K562 (cell line): ENCODE measurements around the gene PPP1R14B. TPM values are rescaled to one million over a fixed set of nuclear protein-coding genes. Genes with fewer than 3 reads are reported as not detected.

ENCODE experiments used
- ATAC-seq: fragments of 200-7000 bp; cut with Tn5 transposase; 3 replicates; pipeline ENCODE4 v1.9.1; 2020; ENCODE audit warnings: moderate library complexity
- BruUV-seq: library from RNA; stranded (reverse); fragments of 400-500 nt; replicated peaks from 2 replicates; lab custom pipeline; 2021; lab: Mats Ljungman, UMichigan
- CTCF ChIA-PET: fragments of 300-600 bp; formaldehyde crosslinking; extraction: SDS; loops from one replicate; lab custom pipeline; 2021; ENCODE audit warnings: low intra/inter-chr PET ratio; lab: Yijun Ruan, JAX
- POLR2A ChIA-PET: fragments of 300-600, 350-650 bp; sonication (Branson Sonifier 250); formaldehyde crosslinking; extraction: SDS; loops from one replicate; lab custom pipeline; 2021; ENCODE audit warnings: antibody characterized with exemption, inconsistent platforms; lab: Yijun Ruan, JAX
- DNase-seq, 4 experiments: peaks; one replicate each; pipeline versions ENCODE4 v3.0.0 to v3.0.0-alpha.2; 2011 to 2018; ENCODE audit warnings: low spot score in 3 of 4, mixed read lengths in 3 of 4; ENCODE audit errors: extremely low read depth in 1 of 4
- FAIRE-seq: peaks from 2 replicates; lab custom pipeline; 2011; peaks lifted over from hg19 to GRCh38; lab: Jason Lieb, UNC
- H2AFZ ChIP-seq: 2 replicates; pipeline ENCODE4 v1.6.0; 2011; ENCODE audit warnings: low read depth, low read length, control low read depth, inconsistent platforms
- H3K27ac ChIP-seq: fragments of 200-600 bp; 3 replicates; pipeline ENCODE4 v1.8.0; 2011; ENCODE audit warnings: low read depth, mild to moderate bottlenecking, control low read depth, inconsistent platforms, low read length, moderate library complexity, mixed read lengths; ENCODE audit errors: extremely low read depth
- H3K27me3 ChIP-seq, 2 experiments: fragments of 300-600 bp in 1 of 2; 2 replicates in 1 of 2; 3 replicates in 1 of 2; pipeline versions ENCODE4 v1.6.0 to v1.8.0; 2011; ENCODE audit warnings: inconsistent platforms in 2 of 2, low read length in 2 of 2, mild to moderate bottlenecking in 1 of 2, mixed read lengths in 1 of 2, moderate library complexity in 1 of 2; ENCODE audit not compliant: control insufficient read depth in 2 of 2, insufficient read depth in 2 of 2
- H3K36me3 ChIP-seq: fragments of 300-600 bp; 3 replicates; pipeline ENCODE4 v1.8.0; 2011; ENCODE audit warnings: mild to moderate bottlenecking, low read length, inconsistent platforms; ENCODE audit not compliant: control insufficient read depth, insufficient read depth
- H3K4me1 ChIP-seq, 2 experiments: fragments of 200-600 bp in 1 of 2; replicated peaks in 1 of 2; 2 replicates in 1 of 2; 3 replicates in 1 of 2; pipeline versions ENCODE4 v1.5.1 to v1.8.0; 2011; ENCODE audit warnings: inconsistent platforms in 2 of 2, low read length in 2 of 2, mild to moderate bottlenecking in 1 of 2, mixed read lengths in 1 of 2, moderate library complexity in 1 of 2; ENCODE audit not compliant: control insufficient read depth in 2 of 2, insufficient read depth in 2 of 2
- H3K4me2 ChIP-seq: 2 replicates; pipeline ENCODE4 v1.6.1; 2011; ENCODE audit warnings: low read length, control low read depth, inconsistent platforms, mixed read lengths; ENCODE audit not compliant: insufficient read depth
- H3K4me3 ChIP-seq: fragments of 200-600 bp; sonication (generic), shearing (Covaris generic); 2 replicates; pipeline ENCODE4 v1.5.1; 2016; ENCODE audit warnings: control low read depth, inconsistent platforms
- H3K79me2 ChIP-seq: fragments of 200-600 bp; 3 replicates; pipeline ENCODE4 v1.8.0; 2011; ENCODE audit warnings: low read length, inconsistent platforms; ENCODE audit not compliant: control insufficient read depth, insufficient read depth
- H3K9ac ChIP-seq, 2 experiments: 2 replicates each; pipeline versions ENCODE4 v1.6.0 to v1.6.1; 2011; ENCODE audit warnings: low read depth in 2 of 2, low read length in 2 of 2, control low read depth in 1 of 2, inconsistent platforms in 1 of 2, mild to moderate bottlenecking in 1 of 2, mixed read lengths in 1 of 2; ENCODE audit not compliant: insufficient read depth in 1 of 2
- H3K9me1 ChIP-seq: one replicate; pipeline ENCODE4 v1.6.0; 2011; ENCODE audit warnings: inconsistent platforms, mild to moderate bottlenecking, low read length, moderate library complexity; ENCODE audit not compliant: control insufficient read depth, insufficient read depth
- H3K9me3 ChIP-seq: replicated peaks from 2 replicates; pipeline ENCODE4 v1.5.1; 2011; ENCODE audit warnings: low read depth, low read length, inconsistent platforms; ENCODE audit not compliant: control insufficient read depth, insufficient read depth
- H4K20me1 ChIP-seq: replicated peaks from 2 replicates; pipeline ENCODE4 v1.6.1; 2011; ENCODE audit warnings: low read length, inconsistent platforms, mixed read lengths; ENCODE audit not compliant: control insufficient read depth, insufficient read depth
- ARID1B ChIP-seq: fragments of 450-650 bp; IDR thresholded peaks from 2 replicates; pipeline ENCODE4 v1.6.1; 2016; ENCODE audit warnings: antibody characterized with exemption, mild to moderate bottlenecking, inconsistent platforms
- CREB5 ChIP-seq: fragments of 250-450 bp; sonication (Bioruptor Pico); IDR thresholded peaks from 2 replicates; pipeline ENCODE4 v1.5.0; 2020; ENCODE audit warnings: mild to moderate bottlenecking
- JUNB ChIP-seq: fragments of 450-650 bp; formaldehyde crosslinking; conservative IDR thresholded peaks from 2 replicates; pipeline ENCODE4 v1.4.0; 2020; ENCODE audit warnings: mild to moderate bottlenecking
- KDM1A ChIP-seq, 2 experiments: fragments of 450-650 bp; IDR thresholded peaks; 2 replicates each; pipeline ENCODE4 v1.6.1; 2016; ENCODE audit warnings: mild to moderate bottlenecking in 2 of 2
- MCM7 ChIP-seq, 2 experiments: fragments of 450-650 bp; IDR thresholded peaks; 2 replicates each; pipeline ENCODE4 v1.6.1; 2016 to 2018
- MECOM ChIP-seq: fragments of 250-450 bp; sonication (Bioruptor Pico); IDR thresholded peaks from 2 replicates; pipeline ENCODE4 v1.8.0; 2022; ENCODE audit warnings: inconsistent platforms
- MTA3 ChIP-seq: fragments of 450-650 bp; formaldehyde crosslinking; IDR thresholded peaks from 2 replicates; pipeline ENCODE4 v1.6.1; 2017; ENCODE audit warnings: mild to moderate bottlenecking, borderline replicate concordance
- PHTF2 ChIP-seq: fragments of 250-450 bp; sonication (Bioruptor Pico); IDR thresholded peaks from 2 replicates; pipeline ENCODE4 v1.5.0; 2021; ENCODE audit warnings: mild to moderate bottlenecking
- POLR2AphosphoS2 ChIP-seq: IDR thresholded peaks from 2 replicates; pipeline ENCODE4 v1.6.1; 2012; ENCODE audit warnings: low read length, improper control_type of control experiment
- SAP30 ChIP-seq: fragments of 200-600 bp; sonication (generic); IDR thresholded peaks from 2 replicates; pipeline ENCODE4 v1.6.1; 2012; ENCODE audit warnings: borderline replicate concordance, low read depth, mild to moderate bottlenecking, moderate library complexity, low read length, control low read depth, inconsistent platforms; ENCODE audit not compliant: insufficient read depth, poor library complexity, severe bottlenecking
- ZNF3 ChIP-seq: fragments of 250-450 bp; sonication (Bioruptor Pico); IDR thresholded peaks from 2 replicates; pipeline ENCODE4 v1.5.0; 2021; ENCODE audit warnings: mild to moderate bottlenecking, moderate library complexity
- ZNF398 ChIP-seq: fragments of 250-450 bp; sonication (Bioruptor Pico); IDR thresholded peaks from 2 replicates; pipeline ENCODE4 v1.8.0; 2021; ENCODE audit warnings: moderate library complexity, mild to moderate bottlenecking, inconsistent platforms
- WGBS: fragments of 100-300 bp; shearing (Covaris generic); methylation state at CpG from one replicate; pipeline ENCODE4 v1.1.6; 2016; ENCODE audit warnings: low coverage, mixed read lengths; ENCODE audit not compliant: insufficient coverage; ENCODE audit errors: missing lambda C conversion rate; 5-methylcytosine and 5-hydroxymethylcytosine counted together
- in situ Hi-C: fragments of 300-500 bp; cut with MboI; formaldehyde crosslinking; loops from 4 replicates; pipeline ENCODE4 v1.15.0; 2018; ENCODE audit warnings: inconsistent platforms, mixed read lengths
- intact Hi-C: fragments of 100-400 bp; cut with micrococcal nuclease; formaldehyde crosslinking; loops from 2 replicates; pipeline ENCODE4 v1.14.2; 2022
- polyA plus RNA-seq, 8 experiments: library from polyadenylated mRNA; depleted of rRNA in 4 of 8; stranded (reverse) in 5 of 8; unstranded in 3 of 8; fragments of >200 nt; fragmentation: Nextera tagmentation in 2 of 8; fragmentation: Illumina TruSeq in 1 of 8; extraction: Ambion mirVana in 2 of 8; extraction: Trizol in 1 of 8; gene quantifications; 2 replicates each; pipeline versions ENCODE4 v1.2.1 to v1.2.3, GENCODE V29; 2011 to 2014; ENCODE audit warnings: inconsistent platforms in 1 of 8, missing spikeins in 1 of 8
- total RNA-seq, 7 experiments: library from RNA; depleted of rRNA in 6 of 7; stranded (reverse); fragments of >200 nt in 6 of 7; fragmentation: Illumina TruSeq in 2 of 7; extraction: Trizol in 2 of 7; gene quantifications; 2 replicates each; pipeline versions ENCODE4 v1.2.1 to v1.2.3, GENCODE V29; 2011 to 2021; ENCODE audit warnings: low replicate concordance in 1 of 7
- TF ChIP-seq, protein P1 (sequence below): fragments of 450-650 bp; IDR thresholded peaks from 2 replicates; pipeline ENCODE4 v1.6.1; 2016; ENCODE audit warnings: low read depth

PPP1R14B gene
- total and polyA plus RNA-seq, 9 of the 15 experiments (the other 6 are each of a cell fraction or from before 2014, with no cell fraction given) = 7.7 to 566 (median 212) TPM

- peaks cover 17 to 43% of the 10 kb centered on the region in 2 experiments for H3K4me1 ChIP-seq
- H3K4me2 ChIP-seq = no peak overlapping the region
- H3K9me1 ChIP-seq = no peaks in the 10 kb centered on the region
- DNase-seq (no peak), FAIRE-seq (no peak), ATAC-seq (no peak)
- ChIA-PET CTCF (no interaction called here), POLR2A (no interaction called here)
- H3K9ac ChIP-seq = peak overlapping the region in 1 of 2 experiments; percentile 81; a peak in 1 of 4 replicates
- no peak overlapping the region for H3K4me3 ChIP-seq
- H4K20me1 ChIP-seq = no peaks in the 10 kb centered on the region
- 73% methylated on average over 2 of the region's 2 CpGs for WGBS
- H3K27me3 ChIP-seq = no peaks in the 10 kb centered on the region
- peak overlapping the region; percentile 49; the same call in 1 of the 3 replicates for H3K27ac ChIP-seq
- H3K36me3 ChIP-seq = peaks cover 31% of the 10 kb centered on the region; the same call in 2 of the 3 replicates
- no peaks in the 10 kb centered on the region for H3K9me3 ChIP-seq
- in situ Hi-C loops = no loop called here
- H2AFZ ChIP-seq = no peak overlapping the region
- H3K79me2 ChIP-seq = peaks cover 33% of the 10 kb centered on the region
- no TSS peak for BruUV-seq
- intact Hi-C loops = no loop called here
- no peak for TF ChIP-seq ZNF398 (CRISPR knock-in tag)
- no peak for TF ChIP-seq SAP30
- TF ChIP-seq ARID1B = no peak
- no peak for TF ChIP-seq POLR2AphosphoS2
- no peak for TF ChIP-seq ZNF3
- no peak for TF ChIP-seq CREB5
- TF ChIP-seq, protein P1, sequence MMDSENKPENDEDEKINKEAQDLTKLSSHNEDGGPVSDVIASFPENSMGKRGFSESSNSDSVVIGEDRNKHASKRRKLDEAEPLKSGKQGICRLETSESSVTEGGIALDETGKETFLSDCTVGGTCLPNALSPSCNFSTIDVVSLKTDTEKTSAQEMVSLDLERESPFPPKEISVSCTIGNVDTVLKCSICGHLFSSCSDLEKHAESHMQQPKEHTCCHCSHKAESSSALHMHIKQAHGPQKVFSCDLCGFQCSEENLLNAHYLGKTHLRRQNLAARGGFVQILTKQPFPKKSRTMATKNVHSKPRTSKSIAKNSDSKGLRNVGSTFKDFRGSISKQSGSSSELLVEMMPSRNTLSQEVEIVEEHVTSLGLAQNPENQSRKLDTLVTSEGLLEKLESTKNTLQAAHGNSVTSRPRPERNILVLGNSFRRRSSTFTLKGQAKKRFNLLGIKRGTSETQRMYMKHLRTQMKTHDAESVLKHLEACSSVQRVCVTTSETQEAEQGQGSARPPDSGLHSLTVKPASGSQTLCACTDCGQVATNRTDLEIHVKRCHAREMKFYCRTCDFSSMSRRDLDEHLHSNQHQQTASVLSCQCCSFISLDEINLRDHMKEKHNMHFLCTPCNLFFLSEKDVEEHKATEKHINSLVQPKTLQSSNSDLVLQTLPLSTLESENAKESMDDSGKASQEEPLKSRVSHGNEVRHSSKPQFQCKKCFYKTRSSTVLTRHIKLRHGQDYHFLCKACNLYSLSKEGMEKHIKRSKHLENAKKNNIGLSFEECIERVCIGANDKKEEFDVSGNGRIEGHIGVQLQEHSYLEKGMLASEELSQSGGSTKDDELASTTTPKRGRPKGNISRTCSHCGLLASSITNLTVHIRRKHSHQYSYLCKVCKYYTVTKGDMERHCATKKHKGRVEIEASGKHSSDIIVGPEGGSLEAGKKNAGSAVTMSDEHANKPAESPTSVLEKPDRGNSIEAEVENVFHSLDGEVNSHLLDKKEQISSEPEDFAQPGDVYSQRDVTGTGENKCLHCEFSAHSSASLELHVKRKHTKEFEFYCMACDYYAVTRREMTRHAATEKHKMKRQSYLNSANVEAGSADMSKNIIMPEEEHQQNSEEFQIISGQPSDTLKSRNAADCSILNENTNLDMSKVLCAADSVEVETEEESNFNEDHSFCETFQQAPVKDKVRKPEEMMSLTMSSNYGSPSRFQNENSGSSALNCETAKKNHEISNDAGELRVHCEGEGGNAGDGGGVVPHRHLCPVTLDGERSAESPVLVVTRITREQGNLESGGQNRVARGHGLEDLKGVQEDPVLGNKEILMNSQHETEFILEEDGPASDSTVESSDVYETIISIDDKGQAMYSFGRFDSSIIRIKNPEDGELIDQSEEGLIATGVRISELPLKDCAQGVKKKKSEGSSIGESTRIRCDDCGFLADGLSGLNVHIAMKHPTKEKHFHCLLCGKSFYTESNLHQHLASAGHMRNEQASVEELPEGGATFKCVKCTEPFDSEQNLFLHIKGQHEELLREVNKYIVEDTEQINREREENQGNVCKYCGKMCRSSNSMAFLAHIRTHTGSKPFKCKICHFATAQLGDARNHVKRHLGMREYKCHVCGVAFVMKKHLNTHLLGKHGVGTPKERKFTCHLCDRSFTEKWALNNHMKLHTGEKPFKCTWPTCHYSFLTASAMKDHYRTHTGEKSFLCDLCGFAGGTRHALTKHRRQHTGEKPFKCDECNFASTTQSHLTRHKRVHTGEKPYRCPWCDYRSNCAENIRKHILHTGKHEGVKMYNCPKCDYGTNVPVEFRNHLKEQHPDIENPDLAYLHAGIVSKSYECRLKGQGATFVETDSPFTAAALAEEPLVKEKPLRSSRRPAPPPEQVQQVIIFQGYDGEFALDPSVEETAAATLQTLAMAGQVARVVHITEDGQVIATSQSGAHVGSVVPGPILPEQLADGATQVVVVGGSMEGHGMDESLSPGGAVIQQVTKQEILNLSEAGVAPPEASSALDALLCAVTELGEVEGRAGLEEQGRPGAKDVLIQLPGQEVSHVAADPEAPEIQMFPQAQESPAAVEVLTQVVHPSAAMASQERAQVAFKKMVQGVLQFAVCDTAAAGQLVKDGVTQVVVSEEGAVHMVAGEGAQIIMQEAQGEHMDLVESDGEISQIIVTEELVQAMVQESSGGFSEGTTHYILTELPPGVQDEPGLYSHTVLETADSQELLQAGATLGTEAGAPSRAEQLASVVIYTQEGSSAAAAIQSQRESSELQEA = no peak
- TF ChIP-seq JUNB = no peak
- TF ChIP-seq MTA3 = no peak
- TF ChIP-seq PHTF2 (CRISPR knock-in tag) = no peak
- no peak for TF ChIP-seq MECOM (CRISPR knock-in tag)
- TF ChIP-seq MCM7 (IDR thresholded peaks at IDR 0.05) = no peak
- TF ChIP-seq KDM1A (IDR thresholded peaks at IDR 0.05) = no peak
Observed at GRCh38 chr11:64275841-64276240, 29.1 kb upstream of the PPP1R14B start.
